ENCODE results near the gene LPP. TPM values are rescaled to one million over a fixed set of nuclear protein-coding genes. Genes with fewer than 3 reads are reported as not detected.

The LPP gene
- total and polyA plus RNA-seq, 2 of the 4 experiments (the other 2 are of a cell fraction): 16.0 to 130 TPM

- Histone ChIP-seq H4K5ac (ENCODE audit: low read depth, low read length) (0 out of 2 replicates have a peak overlapping the region, but pooled peaks have one; percentile 55), H2BK15ac (ENCODE audit: low read depth, low read length) (no peak overlapping the region), H4K8ac (ENCODE audit: low read depth in 2 of 2, low read length in 2 of 2) (peak overlapping the region in 1 of 2 experiments; percentile 55; a peak in 1 of 4 replicates), H3K4me3 (ENCODE audit: insufficient read depth, low read depth, low read length) (no peak overlapping the region), H3K27me3 (ENCODE audit: control insufficient read depth, insufficient read depth, low read length) (no peaks in the 10 kb centered on the region), H3K9me1 (ENCODE audit: insufficient read depth, low read length) (peaks cover 8% of the 10 kb centered on the region), H2BK120ac (ENCODE audit: low read depth, low read length) (no peak overlapping the region), H3K4ac (ENCODE audit: low read depth, low read length) (peak overlapping the region; percentile 34; the same call in 1 of the 2 replicates), H2AK5ac (ENCODE audit: low read depth, low read length) (no peak overlapping the region), H3K79me1 (ENCODE audit: low read depth in 1 of 2, low read length in 2 of 2) (peaks cover 19 to 70% of the 10 kb centered on the region in 2 experiments), H4K20me1 (ENCODE audit: insufficient read depth, low read length) (peaks cover 23% of the 10 kb centered on the region), H3K4me2 (ENCODE audit: low read depth, low read length) (peak overlapping the region; percentile 58; the same call in 1 of the 2 replicates), H3K14ac (replicated peaks; ENCODE audit: low read depth, low read length) (no peak overlapping the region; the same call in 1 of the 2 replicates), H2AFZ (replicated peaks; ENCODE audit: low read length, poor library complexity) (no peak overlapping the region), H4K91ac (ENCODE audit: insufficient read depth, low read depth, low read length) (no peak overlapping the region), H2BK5ac (ENCODE audit: low read depth, low read length, poor library complexity, severe bottlenecking) (peak overlapping the region; percentile 89), H3K23ac (ENCODE audit: low read depth, low read length) (no peak overlapping the region), H3K9ac (ENCODE audit: low read depth, low read length) (no peak overlapping the region), H3K27ac (ENCODE audit: insufficient read depth, low read length) (peak overlapping the region; percentile 56; the same call in 1 of the 2 replicates), H3K9me3 (ENCODE audit: control insufficient read depth, insufficient read depth, low read length) (no peaks in the 10 kb centered on the region), H2AK9ac (replicated peaks; ENCODE audit: low read depth, low read length, poor library complexity) (no peak overlapping the region), H3K56ac (ENCODE audit: extremely low read depth, insufficient read depth, low read length) (peak overlapping the region; percentile 34; the same call in 1 of the 2 replicates), H3K36me3 (ENCODE audit: control insufficient read depth, insufficient read depth, low read length) (peaks cover 3% of the 10 kb centered on the region), H2BK20ac (ENCODE audit: low read depth, low read length) (no peak overlapping the region), H3K18ac (ENCODE audit: low read depth, low read length) (peak overlapping the region; percentile 58; the same call in 1 of the 2 replicates), H3K4me1 (ENCODE audit: control insufficient read depth, insufficient read depth, low read length) (peaks cover 9% of the 10 kb centered on the region)
- ATAC-seq (ENCODE audit: low read depth) (peak; percentile 74), DNase-seq (peak; percentile 43)
- CTCF ChIA-PET: interaction anchor here (0.7 to 1.1 kb wide), 3 partner anchors 19 to 313 kb away, joined by 3 to 5 read pairs (median 4); no protein-coding TSS in a partner anchor
- TF ChIP-seq CTCF (conservative IDR thresholded peaks at IDR 0.05; ENCODE audit: low read depth, low read length) (no peak), MXI1 (IDR thresholded peaks at IDR 0.05; ENCODE audit: borderline replicate concordance, low read depth, low read length) (no peak), MAFK (IDR thresholded peaks at IDR 0.05; ENCODE audit: low read depth, low read length) (no peak), CHD1 (IDR thresholded peaks at IDR 0.05; ENCODE audit: low read depth, low read length) (no peak), CEBPB (IDR thresholded peaks at IDR 0.05; ENCODE audit: low read depth, low read length) (no peak), RAD21 (IDR thresholded peaks at IDR 0.05; ENCODE audit: low read length) (no peak), USF2 (IDR thresholded peaks at IDR 0.05; ENCODE audit: low read depth, low read length) (no peak), NFE2L2 (IDR thresholded peaks at IDR 0.05; ENCODE audit: low read depth, low read length) (no peak)
- dilution Hi-C loops (cut with HindIII; ENCODE audit: low sequenced_read_pairs, unreplicated experiment) (no loop called here), in situ Hi-C loops (cut with MboI; ENCODE audit: low sequenced_read_pairs) (no loop called here), intact Hi-C loops (cut with micrococcal nuclease) (no loop called here)
- POLR2A ChIA-PET (ENCODE audit: unreplicated experiment): no interaction called here
- WGBS, 2 experiments (ENCODE audit: extremely low coverage in 2 of 2, insufficient read length in 1 of 2): no CpG with 5 or more reads among the region's 1 CpG
- BruUV-seq (replicated peaks): no TSS peak
Observed at GRCh38 chr3:188706599-188706998, 552.6 kb downstream of the LPP start.
